ENCODE results near the gene TNRC6C.
"Not testable (repeated sequence)": the region's sequence is repeated elsewhere in the genome, so short reads cannot be mapped to it uniquely, and the experiment has no call there.

TNRC6C gene

DNA sequence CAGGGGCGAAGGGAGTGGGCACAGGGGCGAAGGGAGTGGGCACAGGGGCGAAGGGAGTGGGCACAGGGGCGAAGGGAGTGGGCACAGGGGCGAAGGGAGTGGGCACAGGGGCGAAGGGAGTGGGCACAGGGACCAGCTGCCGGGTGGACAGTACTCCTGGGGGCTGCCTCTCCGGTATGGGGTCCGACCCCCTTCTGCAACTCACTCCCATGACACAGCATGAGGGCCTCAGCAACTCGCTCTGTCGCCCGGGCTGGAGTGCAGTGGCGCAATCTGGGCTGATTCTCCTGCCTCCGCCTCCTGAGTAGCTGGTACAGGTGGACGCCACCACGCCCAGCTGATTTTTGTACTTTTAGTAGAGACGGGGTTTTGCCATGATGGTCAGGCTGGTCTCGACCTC, 157.3 kb downstream of the TNRC6C start:
- not testable (repeated sequence) for H3K9me3 ChIP-seq (replicated peaks in 1 of 2; ENCODE audit: control insufficient read depth in 2 of 2, insufficient read depth in 1 of 2, low read depth in 1 of 2, low read length in 2 of 2); H3K4ac ChIP-seq (ENCODE audit: low read length); H3K79me1 ChIP-seq (ENCODE audit: low read depth, low read length); H3K9ac ChIP-seq (ENCODE audit: low read depth, low read length, poor library complexity); DNase-seq (ENCODE audit: low spot score); H3K23ac ChIP-seq (ENCODE audit: low read depth, low read length, poor library complexity); H3K4me3 ChIP-seq (ENCODE audit: low read length in 2 of 2); H3K4me1 ChIP-seq (ENCODE audit: control insufficient read depth in 2 of 2, insufficient read depth in 1 of 2, low read depth in 1 of 2, low read length in 2 of 2); H2BK120ac ChIP-seq (ENCODE audit: low read depth, low read length); H3K18ac ChIP-seq (ENCODE audit: low read length); H3K27me3 ChIP-seq (ENCODE audit: control insufficient read depth in 3 of 3, insufficient read depth in 3 of 3, low read depth in 1 of 3, low read length in 3 of 3); H2AK5ac ChIP-seq (ENCODE audit: low read depth, low read length); H2BK5ac ChIP-seq (ENCODE audit: low read length); H4K91ac ChIP-seq (ENCODE audit: low read depth, low read length, poor library complexity); H2BK12ac ChIP-seq (ENCODE audit: low read length); H3K4me2 ChIP-seq (ENCODE audit: insufficient read depth, low read length, poor library complexity, severe bottlenecking); H3K14ac ChIP-seq (ENCODE audit: low read length); H3K27ac ChIP-seq (replicated peaks; ENCODE audit: low read length); H3K36me3 ChIP-seq (replicated peaks in 1 of 2; ENCODE audit: control insufficient read depth in 2 of 2, insufficient read depth in 2 of 2, low read length in 2 of 2); H2BK15ac ChIP-seq (ENCODE audit: low read length); H2AFZ ChIP-seq (ENCODE audit: low read length); H4K8ac ChIP-seq (ENCODE audit: low read depth, low read length)
- WGBS, 2 donors (ENCODE audit: extremely low coverage in 2 of 2, insufficient read length in 2 of 2, insufficient replicate concordance in 1 of 2) = no CpG with 5 or more reads among the region's 18 CpGs

- WGBS, 2 donors (ENCODE audit: extremely low coverage in 2 of 2, insufficient read length in 2 of 2, insufficient replicate concordance in 1 of 2) = no CpG with 5 or more reads among the region's 9 CpGs
- no peak overlapping the region for H3K4ac ChIP-seq (ENCODE audit: low read length)
Measured at GRCh38 chr17:78116411-78116810, 157.9 kb downstream of the TNRC6C start.

GRCh38 chr17:78117027-78117981, 158.8 kb downstream of the TNRC6C start:
- Histone ChIP-seq H3K4me1 (ENCODE audit: control insufficient read depth in 2 of 2, insufficient read depth in 1 of 2, low read depth in 1 of 2, low read length in 2 of 2) (no peaks in the 10 kb centered on the region), H2BK5ac (ENCODE audit: low read length) (peak overlapping the region; percentile 29), H3K27me3 (ENCODE audit: control insufficient read depth in 3 of 3, insufficient read depth in 3 of 3, low read depth in 1 of 3, low read length in 3 of 3) (no peaks in the 10 kb centered on the region), H3K4ac (ENCODE audit: low read length) (no peak overlapping the region), H2BK120ac (ENCODE audit: low read depth, low read length) (no peak overlapping the region), H4K91ac (ENCODE audit: low read depth, low read length, poor library complexity) (no peak overlapping the region), H3K36me3 (replicated peaks in 1 of 2; ENCODE audit: control insufficient read depth in 2 of 2, insufficient read depth in 2 of 2, low read length in 2 of 2) (no peaks in the 10 kb centered on the region), H3K27ac (replicated peaks; ENCODE audit: low read length) (no peak overlapping the region), H3K79me1 (ENCODE audit: low read depth, low read length) (peaks cover 2% of the 10 kb centered on the region), H3K23ac (ENCODE audit: low read depth, low read length, poor library complexity) (peak overlapping the region; percentile 1), H3K4me3 (ENCODE audit: low read length in 2 of 2) (no peak overlapping the region), H3K18ac (ENCODE audit: low read length) (peak overlapping the region; percentile 1), H2BK12ac (ENCODE audit: low read length) (no peak overlapping the region), H2AFZ (ENCODE audit: low read length) (no peak overlapping the region), H3K4me2 (ENCODE audit: insufficient read depth, low read length, poor library complexity, severe bottlenecking) (no peak overlapping the region), H3K9ac (ENCODE audit: low read depth, low read length, poor library complexity) (no peak overlapping the region), H3K9me3 (replicated peaks in 1 of 2; ENCODE audit: control insufficient read depth in 2 of 2, insufficient read depth in 1 of 2, low read depth in 1 of 2, low read length in 2 of 2) (no peaks in the 10 kb centered on the region), H4K8ac (ENCODE audit: low read depth, low read length) (no peak overlapping the region), H2AK5ac (ENCODE audit: low read depth, low read length) (no peak overlapping the region), H2BK15ac (ENCODE audit: low read length) (no peak overlapping the region), H3K14ac (ENCODE audit: low read length) (no peak overlapping the region)
- no CpG with 5 or more reads among the region's 41 CpGs for WGBS, 2 donors (ENCODE audit: extremely low coverage in 2 of 2, insufficient read length in 2 of 2, insufficient replicate concordance in 1 of 2)
- no peak for DNase-seq (ENCODE audit: low spot score)

More at GRCh38 chr17:78116411-78116810, 157.9 kb downstream of the TNRC6C start:
- Histone ChIP-seq H2BK5ac (ENCODE audit: low read length) (no peak overlapping the region), H2BK120ac (ENCODE audit: low read depth, low read length) (no peak overlapping the region), H3K27ac (replicated peaks; ENCODE audit: low read length) (no peak overlapping the region), H3K14ac (ENCODE audit: low read length) (no peak overlapping the region), H3K27me3 (ENCODE audit: control insufficient read depth in 3 of 3, insufficient read depth in 3 of 3, low read depth in 1 of 3, low read length in 3 of 3) (no peaks in the 10 kb centered on the region), H3K9me3 (replicated peaks in 1 of 2; ENCODE audit: control insufficient read depth in 2 of 2, insufficient read depth in 1 of 2, low read depth in 1 of 2, low read length in 2 of 2) (no peaks in the 10 kb centered on the region), H3K23ac (ENCODE audit: low read depth, low read length, poor library complexity) (no peak overlapping the region), H3K9ac (ENCODE audit: low read depth, low read length, poor library complexity) (no peak overlapping the region), H3K79me1 (ENCODE audit: low read depth, low read length) (peaks cover under 1% of the 10 kb centered on the region), H2BK15ac (ENCODE audit: low read length) (no peak overlapping the region), H3K18ac (ENCODE audit: low read length) (no peak overlapping the region), H3K36me3 (replicated peaks in 1 of 2; ENCODE audit: control insufficient read depth in 2 of 2, insufficient read depth in 2 of 2, low read length in 2 of 2) (no peaks in the 10 kb centered on the region), H2AK5ac (ENCODE audit: low read depth, low read length) (no peak overlapping the region), H4K91ac (ENCODE audit: low read depth, low read length, poor library complexity) (no peak overlapping the region), H2BK12ac (ENCODE audit: low read length) (no peak overlapping the region), H3K4me3 (ENCODE audit: low read length in 2 of 2) (no peak overlapping the region), H3K4me2 (ENCODE audit: insufficient read depth, low read length, poor library complexity, severe bottlenecking) (no peak overlapping the region), H3K4me1 (ENCODE audit: control insufficient read depth in 2 of 2, insufficient read depth in 1 of 2, low read depth in 1 of 2, low read length in 2 of 2) (no peaks in the 10 kb centered on the region), H2AFZ (ENCODE audit: low read length) (no peak overlapping the region), H4K8ac (ENCODE audit: low read depth, low read length) (no peak overlapping the region)
- no peak for DNase-seq (ENCODE audit: low spot score)

DNA sequence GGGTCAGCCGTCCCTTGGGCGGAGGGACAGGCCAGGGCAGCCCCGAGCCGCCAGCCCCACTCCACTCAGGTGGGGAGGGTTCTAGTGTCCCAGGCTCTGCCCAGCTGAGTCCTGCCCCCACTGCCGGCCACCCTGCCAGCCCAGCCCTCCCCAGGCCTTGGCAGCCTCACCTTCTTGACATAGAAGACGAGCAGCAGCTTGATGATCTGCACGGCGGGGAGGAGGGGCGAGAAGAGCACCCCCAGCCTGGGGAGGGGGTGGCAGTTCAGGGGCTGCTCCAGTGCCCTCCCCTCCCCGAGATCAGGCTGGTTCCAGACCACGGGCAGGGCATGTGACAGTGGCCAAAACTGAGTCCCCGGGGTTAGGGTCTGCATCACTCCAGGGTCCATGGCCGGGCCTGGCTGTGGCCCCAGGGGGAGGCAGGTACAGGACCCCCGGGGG, 160.3 kb downstream of the TNRC6C start:
- no peaks in the 10 kb centered on the region for H3K9me3 ChIP-seq (replicated peaks in 1 of 2; ENCODE audit: control insufficient read depth in 2 of 2, insufficient read depth in 1 of 2, low read depth in 1 of 2, low read length in 2 of 2)
- H3K9ac ChIP-seq (ENCODE audit: low read depth, low read length, poor library complexity) = peak overlapping the region; percentile 44

More for the DNA sequence above, 160.3 kb downstream of the TNRC6C start:
- DNase-seq (ENCODE audit: low spot score) = no peak
- Histone ChIP-seq H3K4me2 (ENCODE audit: insufficient read depth, low read length, poor library complexity, severe bottlenecking) (no peak overlapping the region), H2BK120ac (ENCODE audit: low read depth, low read length) (no peak overlapping the region), H4K8ac (ENCODE audit: low read depth, low read length) (no peak overlapping the region), H3K23ac (ENCODE audit: low read depth, low read length, poor library complexity) (no peak overlapping the region), H2BK5ac (ENCODE audit: low read length) (no peak overlapping the region), H2BK15ac (ENCODE audit: low read length) (no peak overlapping the region), H2AK5ac (ENCODE audit: low read depth, low read length) (peak overlapping the region; percentile 70), H3K4me3 (ENCODE audit: low read length in 2 of 2) (no peak overlapping the region), H3K14ac (ENCODE audit: low read length) (peak overlapping the region; percentile 82), H3K79me1 (ENCODE audit: low read depth, low read length) (peaks cover 2% of the 10 kb centered on the region), H3K36me3 (replicated peaks in 1 of 2; ENCODE audit: control insufficient read depth in 2 of 2, insufficient read depth in 2 of 2, low read length in 2 of 2) (peaks cover 0 to 2% of the 10 kb centered on the region in 2 donors), H2BK12ac (ENCODE audit: low read length) (no peak overlapping the region), H3K4me1 (ENCODE audit: control insufficient read depth in 2 of 2, insufficient read depth in 1 of 2, low read depth in 1 of 2, low read length in 2 of 2) (no peaks in the 10 kb centered on the region), H3K27me3 (ENCODE audit: control insufficient read depth in 3 of 3, insufficient read depth in 3 of 3, low read depth in 1 of 3, low read length in 3 of 3) (no peaks in the 10 kb centered on the region), H4K91ac (ENCODE audit: low read depth, low read length, poor library complexity) (no peak overlapping the region), H3K18ac (ENCODE audit: low read length) (peak overlapping the region; percentile 28), H3K4ac (ENCODE audit: low read length) (no peak overlapping the region), H3K27ac (replicated peaks; ENCODE audit: low read length) (no peak overlapping the region), H2AFZ (ENCODE audit: low read length) (no peak overlapping the region)
- WGBS, 2 donors (ENCODE audit: extremely low coverage in 2 of 2, insufficient read length in 2 of 2, insufficient replicate concordance in 1 of 2) = no CpG with 5 or more reads among the region's 14 CpGs

Data from neuronal stem cell (in vitro differentiated cells).